Liver (tissue), 9 donors: ENCODE measurements around the gene TBC1D9. TPM values are rescaled to one million over a fixed set of nuclear protein-coding genes. Genes with fewer than 3 reads are reported as not detected.

Experiments used
- DNase-seq: peaks from one replicate; pipeline ENCODE4 v3.0.0-alpha.2; 2017; ENCODE audit warnings: low spot score
- H3K27ac ChIP-seq, 2 donors: one replicate each; pipeline ENCODE4 v1.7.0; 2013; ENCODE audit warnings: inconsistent platforms in 2 of 2, low read length in 2 of 2, control low read depth in 1 of 2, low read depth in 1 of 2, mild to moderate bottlenecking in 1 of 2
- H3K27me3 ChIP-seq, 4 donors: one replicate each; pipeline versions ENCODE4 v1.6.1 to v1.7.0; 2013; ENCODE audit warnings: low read length in 3 of 4, inconsistent platforms in 1 of 4, mild to moderate bottlenecking in 1 of 4, moderate library complexity in 1 of 4; ENCODE audit not compliant: control insufficient read depth in 4 of 4, insufficient read depth in 4 of 4
- H3K36me3 ChIP-seq, 4 donors: one replicate each; pipeline versions ENCODE4 v1.6.1 to v1.7.0; 2013; ENCODE audit warnings: low read length in 3 of 4, mild to moderate bottlenecking in 3 of 4, low read depth in 1 of 4, moderate library complexity in 1 of 4; ENCODE audit not compliant: control insufficient read depth in 4 of 4, insufficient read depth in 3 of 4
- H3K4me1 ChIP-seq, 4 donors: one replicate each; pipeline versions ENCODE4 v1.6.1 to v1.7.0; 2013; ENCODE audit warnings: low read length in 3 of 4, mild to moderate bottlenecking in 3 of 4, moderate library complexity in 1 of 4; ENCODE audit not compliant: control insufficient read depth in 4 of 4, insufficient read depth in 4 of 4
- H3K4me3 ChIP-seq, 3 donors: one replicate each; pipeline versions ENCODE4 v1.6.1 to v1.7.0; 2013; ENCODE audit warnings: low read length in 3 of 3, control low read depth in 1 of 3, low read depth in 1 of 3, mild to moderate bottlenecking in 1 of 3
- H3K9ac ChIP-seq, 2 donors: one replicate each; pipeline ENCODE4 v1.7.0; 2013; ENCODE audit warnings: low read length in 2 of 2, mild to moderate bottlenecking in 2 of 2, moderate library complexity in 2 of 2, control low read depth in 1 of 2, low read depth in 1 of 2
- H3K9me3 ChIP-seq, 4 donors: one replicate each; pipeline versions ENCODE4 v1.6.1 to v1.7.0; 2013; ENCODE audit warnings: low read length in 3 of 4; ENCODE audit not compliant: control insufficient read depth in 4 of 4
- ATF3 ChIP-seq: IDR thresholded peaks from 2 replicates; pipeline ENCODE4 v1.6.1; 2016; ENCODE audit warnings: antibody characterized with exemption
- CTCF ChIP-seq: fragments of 150-350 bp; IDR thresholded peaks from 2 replicates; pipeline ENCODE4 v1.5.1; 2017; ENCODE audit warnings: improper control_type of control experiment, low read depth, low read length; ENCODE audit not compliant: missing input control
- EGR1 ChIP-seq, 2 donors: IDR thresholded peaks; 2 replicates each; pipeline ENCODE4 v1.6.1; 2016 to 2018; ENCODE audit warnings: antibody characterized with exemption in 2 of 2, low read depth in 2 of 2
- FOXA1 ChIP-seq: IDR thresholded peaks from 2 replicates; pipeline ENCODE4 v1.6.1; 2016; ENCODE audit warnings: antibody characterized with exemption
- FOXA2 ChIP-seq: IDR thresholded peaks from 2 replicates; pipeline ENCODE4 v1.6.1; 2016; ENCODE audit warnings: antibody characterized with exemption
- GABPA ChIP-seq, 2 donors: IDR thresholded peaks in 1 of 2; conservative IDR thresholded peaks in 1 of 2; 2 replicates each; pipeline ENCODE4 v1.6.1; 2016; ENCODE audit warnings: antibody characterized with exemption in 2 of 2, mild to moderate bottlenecking in 1 of 2, moderate library complexity in 1 of 2
- HNF4A ChIP-seq, 2 donors: conservative IDR thresholded peaks; 2 replicates each; pipeline ENCODE4 v1.6.1; 2016; ENCODE audit warnings: antibody characterized with exemption in 2 of 2, mild to moderate bottlenecking in 2 of 2
- HNF4G ChIP-seq: IDR thresholded peaks from 2 replicates; pipeline ENCODE4 v1.6.1; 2016; ENCODE audit warnings: antibody characterized with exemption
- JUND ChIP-seq, 2 donors: IDR thresholded peaks; 2 replicates each; pipeline ENCODE4 v1.6.1; 2016; ENCODE audit warnings: antibody characterized with exemption in 2 of 2
- MAX ChIP-seq: IDR thresholded peaks from 2 replicates; pipeline ENCODE4 v1.6.1; 2016; ENCODE audit warnings: antibody characterized with exemption
- NR2F2 ChIP-seq: IDR thresholded peaks from 2 replicates; pipeline ENCODE4 v1.6.1; 2016; ENCODE audit warnings: antibody characterized with exemption
- RAD21 ChIP-seq, 2 donors: IDR thresholded peaks; 2 replicates each; pipeline ENCODE4 v1.6.1; 2016; ENCODE audit warnings: antibody characterized with exemption in 2 of 2, mild to moderate bottlenecking in 2 of 2
- REST ChIP-seq: IDR thresholded peaks from 2 replicates; pipeline ENCODE4 v1.6.1; 2016; ENCODE audit warnings: antibody characterized with exemption, mild to moderate bottlenecking
- RXRA ChIP-seq, 2 donors: IDR thresholded peaks; 2 replicates each; pipeline ENCODE4 v1.6.1; 2017 to 2018; ENCODE audit warnings: antibody characterized with exemption in 2 of 2, mild to moderate bottlenecking in 1 of 2
- SP1 ChIP-seq: IDR thresholded peaks from 2 replicates; pipeline ENCODE4 v1.6.1; 2018; ENCODE audit warnings: antibody characterized with exemption, mild to moderate bottlenecking
- TAF1 ChIP-seq: conservative IDR thresholded peaks from 2 replicates; pipeline ENCODE4 v1.6.1; 2016; ENCODE audit warnings: antibody characterized with exemption, mild to moderate bottlenecking
- YY1 ChIP-seq: IDR thresholded peaks from 2 replicates; pipeline ENCODE4 v1.6.1; 2016; ENCODE audit warnings: antibody characterized with exemption, mild to moderate bottlenecking
- ZBTB33 ChIP-seq: IDR thresholded peaks from 2 replicates; pipeline ENCODE4 v1.6.1; 2016; ENCODE audit warnings: antibody characterized with exemption
- WGBS: extraction: QIAGEN DNeasy Blood & Tissue Kit; methylation state at CpG from one replicate; pipeline ENCODE4 v1.1.7; 2013; 5-methylcytosine and 5-hydroxymethylcytosine counted together
- polyA plus RNA-seq, 2 donors: library from polyadenylated mRNA; stranded (reverse) in 1 of 2; unstranded in 1 of 2; fragments of 200-250 nt in 1 of 2; fragments of >200 nt in 1 of 2; fragmentation: Nextera tagmentation in 1 of 2; extraction: Ambion mirVana in 1 of 2; gene quantifications; one replicate each; pipeline versions ENCODE4 v1.2.1 to v1.2.3, GENCODE V29; 2013 to 2015
- total RNA-seq, 2 donors: library from RNA; depleted of rRNA; stranded (reverse); fragments of >200 nt; gene quantifications; one replicate each; pipeline ENCODE4 v1.2.3, GENCODE V29; 2014
- donor health status: healthy.
- donor health status: healthy.
- donor health status: healthy.
- donor health status: healthy.
- donor health status: healthy.

Gene TBC1D9
- total and polyA plus RNA-seq, 4 donors: 1.4 to 8.5 (median 6.3) TPM

GRCh38 chr4:140607852-140608251 is 148.3 kb downstream of the TBC1D9 start:
- Histone ChIP-seq H3K27me3 (peaks cover 0 to 3% (median 0%) of the 10 kb centered on the region in 4 donors), H3K4me3 (no peak overlapping the region), H3K9me3 (no peaks in the 10 kb centered on the region), H3K36me3 (no peaks in the 10 kb centered on the region), H3K4me1 (peaks cover 0 to 2% (median 0%) of the 10 kb centered on the region in 4 donors), H3K27ac (no peak overlapping the region), H3K9ac (no peak overlapping the region)
- DNase-seq: no peak
- WGBS: 93% methylated on average over 4 of the region's 4 CpGs
- no peak for TF ChIP-seq GABPA (IDR thresholded peaks at IDR 0.05 in 1 of 2, conservative IDR thresholded peaks at IDR 0.05 in 1 of 2)
- no peak for TF ChIP-seq SP1
- no peak for TF ChIP-seq RAD21 (IDR thresholded peaks at IDR 0.05)
- no peak for TF ChIP-seq REST
- no peak for TF ChIP-seq RXRA (IDR thresholded peaks at IDR 0.05)
- no peak for TF ChIP-seq HNF4A (conservative IDR thresholded peaks at IDR 0.05)
- TF ChIP-seq HNF4G: no peak
- TF ChIP-seq ATF3: no peak
- TF ChIP-seq NR2F2: no peak

GRCh38 chr4:140604544-140604943 is 151.6 kb downstream of the TBC1D9 start:
- Histone ChIP-seq H3K36me3 (no peaks in the 10 kb centered on the region), H3K9ac (no peak overlapping the region), H3K27ac (no peak overlapping the region), H3K4me1 (no peaks in the 10 kb centered on the region), H3K27me3 (peaks cover 0 to 3% (median 0%) of the 10 kb centered on the region in 4 donors), H3K9me3 (no peaks in the 10 kb centered on the region), H3K4me3 (no peak overlapping the region)
- DNase-seq: no peak
- no peak for TF ChIP-seq NR2F2
- no peak for TF ChIP-seq TAF1
- no peak for TF ChIP-seq JUND (IDR thresholded peaks at IDR 0.05)
- no peak for TF ChIP-seq ZBTB33
- TF ChIP-seq ATF3: no peak
- TF ChIP-seq CTCF: no peak
- no peak for TF ChIP-seq EGR1 (IDR thresholded peaks at IDR 0.05; ENCODE audit: low read depth in 2 of 2)
- no peak for TF ChIP-seq FOXA1
- no peak for TF ChIP-seq MAX
- no peak for TF ChIP-seq RXRA (IDR thresholded peaks at IDR 0.05)
- TF ChIP-seq FOXA2: no peak
- no peak for TF ChIP-seq SP1
- no peak for TF ChIP-seq HNF4G
- TF ChIP-seq GABPA (IDR thresholded peaks at IDR 0.05 in 1 of 2, conservative IDR thresholded peaks at IDR 0.05 in 1 of 2): no peak
- no peak for TF ChIP-seq YY1
- TF ChIP-seq RAD21 (IDR thresholded peaks at IDR 0.05): no peak
- TF ChIP-seq REST: no peak
- TF ChIP-seq HNF4A (conservative IDR thresholded peaks at IDR 0.05): no peak
- 88% methylated on average over 4 of the region's 4 CpGs for WGBS
